OCI-LY1 (cell line): ENCODE data around the gene SYTL5.

Source experiments
- H2AFZ ChIP-seq: fragments of 200-600 bp; sonication (generic), shearing (Covaris generic); 2 replicates; pipeline ENCODE4 v1.6.0; 2014; ENCODE audit warnings: antibody characterized with exemption, mild to moderate bottlenecking, low read length
- H3F3A ChIP-seq: fragments of 200-600 bp; sonication (generic), shearing (Covaris generic); 2 replicates; pipeline ENCODE4 v1.6.0; 2014; ENCODE audit warnings: mild to moderate bottlenecking, antibody characterized with exemption, low read length, moderate library complexity; ENCODE audit not compliant: insufficient read depth
- H3K27ac ChIP-seq: fragments of 200-600 bp; sonication (generic); 2 replicates; pipeline ENCODE4 v1.5.1; 2014; ENCODE audit warnings: low read length, mixed run types, mild to moderate bottlenecking, low read depth; ENCODE audit not compliant: poor library complexity, severe bottlenecking
- H3K27me3 ChIP-seq: fragments of 200-600 bp; sonication (generic); 2 replicates; pipeline ENCODE4 v1.6.0; 2014; ENCODE audit warnings: antibody characterized with exemption, mild to moderate bottlenecking, low read length, moderate library complexity; ENCODE audit not compliant: insufficient read depth
- H3K36me3 ChIP-seq: fragments of 200-600 bp; sonication (generic); 2 replicates; pipeline ENCODE4 v1.6.1; 2014; ENCODE audit warnings: mild to moderate bottlenecking, antibody characterized with exemption, low read length, moderate library complexity, mixed read lengths; ENCODE audit not compliant: insufficient read depth
- H3K4me1 ChIP-seq: fragments of 200-600 bp; sonication (generic); 2 replicates; pipeline ENCODE4 v1.5.1; 2014; ENCODE audit warnings: mild to moderate bottlenecking, low read length, moderate library complexity; ENCODE audit not compliant: insufficient read depth, severe bottlenecking
- H3K4me2 ChIP-seq: fragments of 200-600 bp; sonication (generic), shearing (Covaris generic); 2 replicates; pipeline ENCODE4 v1.6.1; 2014; ENCODE audit warnings: low read length
- H3K4me3 ChIP-seq: fragments of 200-600 bp; sonication (generic); 2 replicates; pipeline ENCODE4 v1.5.1; 2014; ENCODE audit warnings: low read length, low read depth, mild to moderate bottlenecking, mixed read lengths; ENCODE audit not compliant: poor library complexity, severe bottlenecking
- H3K79me2 ChIP-seq: fragments of 200-600 bp; shearing (Covaris generic); 2 replicates; pipeline ENCODE4 v1.6.1; 2016; ENCODE audit warnings: mixed run types, low read length, mixed read lengths; ENCODE audit not compliant: insufficient read depth
- H3K9ac ChIP-seq: fragments of 200-600 bp; sonication (generic), shearing (Covaris generic); 2 replicates; pipeline ENCODE4 v1.6.1; 2014; ENCODE audit warnings: mild to moderate bottlenecking, low read length, mixed read lengths
- H3K9me2 ChIP-seq: fragments of 200-600 bp; sonication (generic), shearing (Covaris generic); 2 replicates; pipeline ENCODE4 v1.6.1; 2014; ENCODE audit warnings: low read depth, mild to moderate bottlenecking, low read length, mixed read lengths
- H3K9me3 ChIP-seq: fragments of 200-600 bp; shearing (Covaris generic); 2 replicates; pipeline ENCODE4 v1.6.1; 2014; ENCODE audit warnings: low read length, mixed read lengths
- H4K20me1 ChIP-seq: fragments of 200-600 bp; sonication (generic), shearing (Covaris generic); 2 replicates; pipeline ENCODE4 v1.6.0; 2016; ENCODE audit warnings: mild to moderate bottlenecking, low read length; ENCODE audit not compliant: insufficient read depth
- EZH2 ChIP-seq: fragments of 200-600 bp; sonication (generic), shearing (Covaris generic); IDR thresholded peaks from 2 replicates; pipeline ENCODE4 v1.8.0; 2017; ENCODE audit warnings: borderline replicate concordance, mixed run types, mild to moderate bottlenecking, antibody characterized with exemption, low read length, moderate library complexity, mixed read lengths
- TF ChIP-seq, protein P1 (sequence below): fragments of 200-600 bp; sonication (generic), shearing (Covaris generic); IDR thresholded peaks from 2 replicates; pipeline ENCODE4 v1.5.1; 2017; ENCODE audit warnings: mild to moderate bottlenecking, antibody characterized with exemption, low read length, moderate library complexity, mixed read lengths

SYTL5 gene

DNA sequence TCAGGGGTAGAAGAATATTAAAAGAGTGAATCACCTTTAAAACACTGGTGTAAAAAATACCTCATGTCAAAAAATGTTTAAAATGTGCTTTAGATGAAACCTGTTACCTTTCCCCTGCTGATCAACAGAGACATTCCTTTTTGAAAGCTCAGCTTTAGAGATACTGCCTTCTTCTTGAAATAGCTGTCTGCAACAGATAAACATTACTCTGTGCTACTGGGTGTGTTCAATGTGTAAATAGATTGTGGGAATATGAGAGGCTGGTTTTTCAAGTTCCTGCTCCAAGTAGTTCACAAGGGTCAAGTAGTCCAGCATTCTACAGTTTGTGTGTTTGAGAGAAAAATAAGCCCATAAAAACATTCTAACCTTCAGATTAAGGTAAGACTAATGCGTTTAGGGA, at the start of gene SYTL5:
TSS of gene SYTL5 (plus strand) at position 263 of the 400 bp plus-strand sequence. CDS start 27,337 bp downstream, outside the sequence.
- Histone ChIP-seq H3F3A (no peaks in the 10 kb centered on the region), H3K4me3 (no peak within 1 kb of the TSS), H3K27ac (no peak within 1 kb of the TSS), H3K9me2 (no peaks in the 10 kb centered on the region), H3K9ac (no peak within 1 kb of the TSS), H4K20me1 (no peaks in the 10 kb centered on the region), H3K79me2 (no peaks in the 10 kb centered on the region), H3K27me3 (no peaks in the 10 kb centered on the region), H3K4me2 (no peak within 1 kb of the TSS), H2AFZ (no peak within 1 kb of the TSS), H3K4me1 (no peaks in the 10 kb centered on the region), H3K36me3 (no peaks in the 10 kb centered on the region), H3K9me3 (no peaks in the 10 kb centered on the region)
- TF ChIP-seq EZH2, result no peak
- TF ChIP-seq, protein P1, sequence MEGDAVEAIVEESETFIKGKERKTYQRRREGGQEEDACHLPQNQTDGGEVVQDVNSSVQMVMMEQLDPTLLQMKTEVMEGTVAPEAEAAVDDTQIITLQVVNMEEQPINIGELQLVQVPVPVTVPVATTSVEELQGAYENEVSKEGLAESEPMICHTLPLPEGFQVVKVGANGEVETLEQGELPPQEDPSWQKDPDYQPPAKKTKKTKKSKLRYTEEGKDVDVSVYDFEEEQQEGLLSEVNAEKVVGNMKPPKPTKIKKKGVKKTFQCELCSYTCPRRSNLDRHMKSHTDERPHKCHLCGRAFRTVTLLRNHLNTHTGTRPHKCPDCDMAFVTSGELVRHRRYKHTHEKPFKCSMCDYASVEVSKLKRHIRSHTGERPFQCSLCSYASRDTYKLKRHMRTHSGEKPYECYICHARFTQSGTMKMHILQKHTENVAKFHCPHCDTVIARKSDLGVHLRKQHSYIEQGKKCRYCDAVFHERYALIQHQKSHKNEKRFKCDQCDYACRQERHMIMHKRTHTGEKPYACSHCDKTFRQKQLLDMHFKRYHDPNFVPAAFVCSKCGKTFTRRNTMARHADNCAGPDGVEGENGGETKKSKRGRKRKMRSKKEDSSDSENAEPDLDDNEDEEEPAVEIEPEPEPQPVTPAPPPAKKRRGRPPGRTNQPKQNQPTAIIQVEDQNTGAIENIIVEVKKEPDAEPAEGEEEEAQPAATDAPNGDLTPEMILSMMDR, result no peak

DNA sequence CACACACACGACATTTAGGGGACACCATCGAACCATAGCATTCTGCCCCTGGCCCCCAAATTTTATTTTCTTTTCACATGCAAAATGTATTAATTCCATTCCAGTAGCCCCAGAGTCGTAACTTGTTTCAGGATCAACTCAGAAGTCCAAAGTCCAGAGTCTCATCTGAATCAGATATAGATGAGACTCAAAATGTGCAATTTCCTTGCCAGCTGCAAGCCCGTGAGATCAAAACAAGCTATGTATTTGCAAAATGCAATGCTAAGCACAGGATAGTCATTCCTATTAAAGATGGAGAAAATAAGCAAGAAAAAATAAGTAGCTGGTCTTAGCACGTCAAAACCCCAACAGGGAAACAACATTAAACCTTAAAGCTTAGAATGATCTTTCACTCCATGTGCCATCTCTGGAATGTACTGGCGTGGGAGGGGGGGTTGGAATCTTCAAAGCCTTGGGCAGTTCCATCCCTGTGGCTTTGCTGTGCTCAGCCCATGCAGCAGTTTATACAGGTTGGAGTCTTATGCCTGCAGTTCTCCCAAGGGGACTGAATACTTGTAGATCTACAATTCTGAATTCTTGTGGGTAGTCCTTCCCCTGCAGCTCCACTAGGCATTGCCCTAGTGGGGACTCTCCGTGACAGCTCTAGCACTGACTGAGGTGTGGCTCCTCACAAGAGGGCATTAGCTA, 47.7 kb upstream of the SYTL5 start:
- Histone ChIP-seq H3K79me2 (no peaks in the 10 kb centered on the region), H3K9me3 (no peaks in the 10 kb centered on the region), H3K4me2 (no peak overlapping the region), H2AFZ (no peak overlapping the region), H3K27me3 (no peaks in the 10 kb centered on the region), H3K36me3 (no peaks in the 10 kb centered on the region), H3K4me3 (no peak overlapping the region), H3K9ac (no peak overlapping the region), H4K20me1 (no peaks in the 10 kb centered on the region), H3K9me2 (no peaks in the 10 kb centered on the region), H3F3A (no peaks in the 10 kb centered on the region), H3K27ac (no peak overlapping the region), H3K4me1 (no peaks in the 10 kb centered on the region)
- TF ChIP-seq, protein P1, result no peak
- no peak for TF ChIP-seq EZH2

DNA sequence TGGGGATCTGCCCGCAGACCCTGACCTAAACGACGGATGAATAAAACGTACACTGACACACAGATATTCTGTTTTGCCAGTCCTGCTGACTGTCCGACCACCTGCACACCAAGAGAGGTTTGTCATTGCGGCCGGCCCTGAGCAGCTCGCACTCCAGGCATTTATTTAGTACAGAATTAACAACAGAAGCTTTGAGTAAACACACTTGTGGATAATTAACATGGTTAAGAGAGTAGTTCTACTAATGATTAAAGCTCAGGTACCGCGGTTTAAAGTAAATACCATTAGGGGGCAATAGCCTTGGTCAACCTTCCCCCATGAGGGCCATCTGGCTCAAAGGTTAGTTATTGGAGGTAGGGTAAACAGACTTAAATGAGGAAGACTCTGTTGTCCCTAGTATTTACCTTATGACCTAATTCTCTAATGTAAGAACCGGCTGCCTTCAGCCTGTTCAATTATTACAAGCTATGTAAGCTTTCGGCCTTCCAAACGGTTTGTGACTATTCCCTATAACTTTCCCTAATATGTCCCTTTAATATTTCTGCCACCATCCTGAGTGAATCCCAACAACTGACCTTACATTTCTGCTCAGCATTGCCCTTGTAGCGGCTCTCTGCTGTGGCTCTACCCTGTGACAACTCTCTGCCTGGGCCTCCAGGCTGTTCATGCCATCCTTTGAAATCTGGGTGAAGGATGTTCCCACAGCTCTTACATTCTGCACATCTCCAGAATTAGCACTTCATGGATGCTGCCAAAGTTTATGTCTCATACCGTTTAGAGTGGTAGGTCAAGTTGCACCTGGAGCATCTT, 46.9 kb upstream of the SYTL5 start:
- H3K27me3 ChIP-seq, result no peaks in the 10 kb centered on the region
- H3K4me2 ChIP-seq, result no peak overlapping the region

More for the DNA sequence above, 46.9 kb upstream of the SYTL5 start:
- no peaks in the 10 kb centered on the region for H3K9me2 ChIP-seq
- no peaks in the 10 kb centered on the region for H3K79me2 ChIP-seq
- no peak overlapping the region for H3K27ac ChIP-seq
- no peak overlapping the region for H3K9ac ChIP-seq
- no peaks in the 10 kb centered on the region for H3F3A ChIP-seq
- no peaks in the 10 kb centered on the region for H4K20me1 ChIP-seq
- no peaks in the 10 kb centered on the region for H3K36me3 ChIP-seq
- H3K4me3 ChIP-seq, result no peak overlapping the region
- no peak overlapping the region for H2AFZ ChIP-seq
- H3K4me1 ChIP-seq, result no peaks in the 10 kb centered on the region
- H3K9me3 ChIP-seq, result no peaks in the 10 kb centered on the region
- TF ChIP-seq EZH2, result no peak
- TF ChIP-seq, protein P1, result no peak
